GM19328 (cell line): ENCODE measurements around the gene MYO1F.
"Not testable (repeated sequence)": the region's sequence is repeated elsewhere in the genome, so short reads cannot be mapped to it uniquely, and the experiment has no call there.

Experiments
- ATAC-seq: cut with Tn5 transposase; IDR thresholded peaks from one replicate; pipeline ENCODE4 v1.9.1; 2021; ENCODE audit warnings: mild to moderate bottlenecking, moderate library complexity; ENCODE audit not compliant: unreplicated experiment

The MYO1F gene

DNA sequence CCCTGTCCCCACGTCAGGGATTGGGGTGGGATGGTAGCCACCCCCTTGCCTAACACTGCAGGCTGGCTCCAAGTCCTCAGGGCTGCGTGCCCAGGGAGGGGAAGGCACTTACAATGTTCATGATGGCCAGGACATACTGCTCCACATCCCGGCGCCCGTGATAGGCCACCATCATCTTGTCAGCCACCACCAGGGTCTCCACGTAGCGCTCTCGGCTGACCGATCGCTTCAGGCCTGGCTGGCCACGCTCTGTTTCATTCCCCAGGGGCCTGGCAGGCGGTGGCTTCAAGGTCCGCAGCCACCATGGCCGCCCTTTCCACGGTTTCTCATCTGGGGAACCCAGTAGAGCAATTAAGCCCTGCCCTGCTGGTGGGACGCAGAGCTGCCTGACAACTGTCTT, 23.6 kb upstream of the MYO1F start:
- no peak for ATAC-seq

DNA sequence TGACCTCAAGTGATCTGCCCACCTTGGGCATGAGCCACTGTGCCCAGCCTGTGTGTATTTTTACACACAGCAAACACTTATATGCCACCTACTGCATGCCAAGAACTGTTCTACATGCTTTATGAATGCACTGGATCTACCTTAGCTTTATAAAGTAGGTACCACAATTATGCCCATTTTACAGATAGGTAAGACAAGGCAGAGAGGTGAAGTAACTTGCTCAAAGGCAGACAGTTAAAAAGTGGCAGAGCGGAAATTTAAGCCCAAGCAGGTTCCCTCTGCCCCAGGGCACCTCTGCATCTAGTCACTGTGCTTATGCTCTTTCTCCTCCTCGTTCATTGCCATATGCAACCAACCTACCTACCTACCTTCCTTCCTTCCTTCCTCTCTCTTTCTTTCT, 22.8 kb upstream of the MYO1F start:
- ATAC-seq = no peak

DNA sequence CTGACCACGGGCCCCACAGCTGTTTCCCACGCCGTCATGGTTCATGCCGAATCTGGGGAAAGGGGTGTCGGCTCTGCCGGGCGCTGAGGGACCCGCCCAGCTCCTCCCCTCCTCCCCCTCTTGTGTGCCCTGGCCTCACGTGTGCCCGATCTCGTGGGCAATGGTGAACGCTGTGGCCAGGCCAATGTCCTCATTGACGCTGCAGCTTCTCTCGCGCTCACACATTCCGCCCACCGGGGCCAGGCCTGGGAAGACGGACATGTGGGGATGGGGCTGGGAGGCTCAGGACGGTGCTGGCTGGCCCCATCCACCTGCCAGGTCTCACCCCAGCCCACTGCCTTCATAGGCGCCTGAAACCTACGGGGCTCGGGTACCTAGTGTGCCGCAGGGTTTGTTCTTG, 18.9 kb upstream of the MYO1F start:
- no peak for ATAC-seq

DNA sequence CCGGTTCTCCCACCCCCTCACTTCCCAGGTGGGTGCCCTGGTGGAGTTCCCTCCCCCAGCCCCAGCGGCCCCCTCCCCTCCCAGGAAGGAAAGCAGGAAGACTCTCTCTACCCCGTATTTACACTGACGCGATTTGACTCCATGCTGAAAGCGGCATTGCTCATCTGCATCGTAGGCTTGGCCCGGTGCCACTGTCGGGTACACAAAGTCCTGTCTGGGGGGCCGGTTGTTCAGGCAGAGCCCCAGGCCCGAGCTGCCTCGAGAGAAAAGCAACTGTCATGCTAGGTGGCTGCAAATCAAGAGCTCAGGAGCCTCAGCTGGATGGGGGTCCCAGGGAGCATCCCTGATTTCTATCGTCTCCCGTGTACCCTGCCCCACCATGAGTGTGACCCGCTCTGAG, 18.4 kb upstream of the MYO1F start:
- ATAC-seq = no peak

DNA sequence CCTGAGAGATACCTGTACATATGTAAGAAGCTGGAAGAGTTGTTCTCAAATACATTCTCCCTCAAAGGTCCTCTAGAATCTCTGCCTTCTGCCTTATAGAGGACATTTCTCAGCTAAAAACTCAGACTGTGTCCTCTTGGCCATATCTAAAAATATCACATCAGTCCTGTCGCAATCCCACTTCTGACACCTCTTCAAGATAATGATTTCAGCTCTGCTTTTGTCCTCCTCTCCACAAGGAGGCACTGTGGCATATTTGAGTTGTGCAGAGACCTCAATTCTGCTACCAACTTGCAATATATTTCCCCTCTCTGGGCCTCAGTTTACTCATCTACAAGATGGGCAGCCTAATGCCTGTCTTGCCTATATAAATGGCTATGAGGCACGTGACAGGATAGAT, 16.7 kb upstream of the MYO1F start:
- ATAC-seq = no peak

DNA sequence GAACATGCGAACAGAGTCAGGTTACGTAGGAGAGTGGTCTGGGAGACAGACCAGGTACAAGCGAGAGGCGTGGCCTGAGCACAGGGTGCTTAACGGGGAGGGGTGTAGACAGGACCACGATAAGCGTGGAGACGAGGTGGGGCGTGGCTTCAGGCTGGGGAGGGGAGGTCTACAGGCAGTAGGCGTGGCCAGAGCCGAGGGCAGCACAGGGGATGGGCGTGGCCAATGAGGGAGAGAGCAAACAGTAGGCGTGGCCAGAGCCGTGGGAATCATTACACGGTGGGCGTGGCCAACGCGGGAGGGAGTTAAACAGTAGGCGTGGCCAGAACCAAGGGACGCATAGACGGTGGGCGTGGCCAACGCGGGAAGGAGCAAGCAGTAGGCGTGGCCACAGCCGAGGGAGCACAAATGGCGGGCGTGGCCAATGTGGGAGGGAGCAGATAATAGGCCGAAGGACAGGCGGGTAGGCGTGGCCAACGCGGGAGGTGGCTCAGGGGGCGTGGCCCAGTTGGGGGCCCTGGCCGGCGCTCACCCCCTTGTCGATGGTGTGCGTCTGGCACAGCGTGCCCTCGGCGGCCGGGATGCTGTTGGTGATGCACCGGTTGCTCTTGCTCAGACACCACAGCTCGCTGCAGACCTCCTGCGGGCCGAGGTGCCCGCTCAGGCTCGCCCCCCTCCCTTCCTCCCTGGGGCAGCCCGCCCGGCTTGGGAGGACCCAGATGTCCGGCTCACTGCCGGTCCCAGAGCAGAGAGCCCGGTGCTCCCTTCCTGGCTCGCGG, 15.2 kb upstream of the MYO1F start:
- no peak for ATAC-seq

DNA sequence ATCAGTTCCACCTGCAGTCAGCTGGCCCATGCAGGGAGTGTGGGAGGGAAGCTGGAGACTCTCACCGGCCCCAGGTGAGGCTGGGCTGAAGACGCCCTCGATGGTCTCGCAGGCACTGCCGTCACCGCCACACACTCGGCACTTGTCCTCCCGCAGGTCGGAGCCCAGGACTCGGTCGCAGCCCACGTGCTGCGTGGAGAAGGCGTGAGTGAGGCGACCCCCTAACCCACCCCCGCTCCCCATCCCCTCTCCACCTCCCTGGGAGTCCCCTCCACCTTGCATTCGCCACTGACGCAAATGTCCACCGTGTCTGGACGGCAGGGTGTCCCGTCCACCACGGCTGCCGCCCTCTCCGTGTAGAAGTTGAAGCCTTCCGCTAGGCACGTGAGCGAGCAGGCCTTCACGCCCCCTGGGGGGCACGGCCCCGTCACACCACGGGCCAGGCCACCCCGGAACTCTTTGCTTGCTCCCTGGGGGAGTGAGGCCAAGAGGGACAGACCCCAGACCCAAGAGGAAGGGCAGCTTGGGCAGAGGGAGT, 12.0 kb upstream of the MYO1F start:
- ATAC-seq = no peak

DNA sequence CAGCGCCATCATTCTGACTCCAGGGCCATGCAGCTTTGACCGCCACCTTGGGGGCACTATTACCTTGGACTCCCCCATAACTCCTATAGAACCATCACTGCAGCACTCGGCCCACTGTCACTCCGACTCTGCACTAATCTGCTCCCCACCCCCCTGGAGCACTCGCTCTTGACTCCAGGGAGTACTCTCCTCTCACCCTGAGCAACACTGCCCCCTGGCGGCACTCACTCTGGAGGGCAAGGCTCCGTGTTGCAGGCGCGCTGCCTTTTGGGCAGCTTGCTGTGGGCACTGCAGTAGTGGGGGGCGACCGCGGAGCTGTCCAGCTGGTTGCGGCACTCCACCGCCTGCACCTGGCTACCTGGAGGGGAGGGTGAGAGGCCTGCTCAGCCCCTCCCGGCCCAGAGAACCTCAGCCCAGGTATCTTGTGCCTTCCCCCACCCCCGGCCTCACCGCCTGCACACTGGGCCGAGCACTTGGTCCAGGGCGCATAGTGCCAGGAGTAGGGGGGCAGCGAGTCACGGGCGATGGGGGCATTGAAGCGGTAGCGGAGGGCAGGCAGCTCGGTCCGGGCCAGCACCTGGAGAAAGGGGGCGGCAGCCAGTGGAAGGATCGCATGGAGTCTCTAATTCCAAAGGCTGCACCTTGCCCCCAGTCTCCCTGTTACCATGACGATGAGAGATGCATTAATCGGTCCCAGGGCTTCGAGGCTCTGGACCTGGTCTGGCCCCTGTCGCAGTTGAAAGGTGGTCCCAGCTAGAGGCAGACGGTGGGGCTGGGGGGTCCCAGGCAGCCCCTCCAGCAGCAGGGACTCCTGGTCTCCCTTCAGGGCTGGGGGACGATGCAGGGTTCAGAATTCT, 8.9 kb upstream of the MYO1F start:
- no peak for ATAC-seq

DNA sequence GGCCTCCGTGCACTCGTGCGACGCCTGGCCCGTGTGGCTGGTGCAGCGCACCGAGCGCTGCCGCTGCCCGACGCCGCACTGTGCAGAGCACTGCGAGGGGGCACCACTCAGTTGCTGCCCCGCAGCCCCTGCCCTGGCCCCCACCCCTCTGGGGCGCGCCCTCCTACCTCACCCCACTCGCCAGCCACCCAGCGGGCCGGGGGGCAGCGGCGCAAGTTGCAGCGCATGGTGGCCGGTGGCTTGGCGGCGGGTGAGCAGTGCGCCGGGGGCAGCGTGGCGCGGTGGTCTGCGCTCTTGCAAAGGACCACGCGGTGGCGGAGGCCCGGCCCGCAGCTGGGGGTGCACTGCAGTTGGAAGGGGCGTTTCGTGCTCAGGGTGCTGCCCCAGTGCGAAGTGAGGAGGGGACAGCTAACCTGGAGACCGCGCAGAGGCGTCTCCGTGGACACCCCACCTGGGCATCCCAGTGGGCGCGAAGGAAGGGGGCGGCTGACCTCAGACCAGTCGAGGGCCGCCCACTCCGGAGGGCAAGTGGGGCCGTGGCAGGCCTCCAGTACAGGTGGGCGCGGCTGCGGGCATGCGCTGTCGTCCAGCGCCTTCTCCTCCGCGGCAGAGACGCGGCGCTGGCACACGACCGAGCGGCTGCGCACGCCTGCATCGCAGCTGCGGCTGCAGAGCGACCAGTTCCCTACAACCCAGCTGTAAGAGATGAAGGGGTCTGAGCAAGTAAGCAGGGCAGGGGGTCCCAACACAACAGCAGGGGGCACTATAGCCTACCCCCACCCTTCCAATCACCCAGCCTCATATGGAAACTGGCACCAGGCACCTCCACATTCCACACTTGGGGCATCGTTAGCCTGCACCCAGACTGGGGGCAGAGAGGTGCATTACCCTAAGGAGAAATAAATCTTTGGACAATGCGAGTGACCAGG, 8.0 kb upstream of the MYO1F start:
- no peak for ATAC-seq

DNA sequence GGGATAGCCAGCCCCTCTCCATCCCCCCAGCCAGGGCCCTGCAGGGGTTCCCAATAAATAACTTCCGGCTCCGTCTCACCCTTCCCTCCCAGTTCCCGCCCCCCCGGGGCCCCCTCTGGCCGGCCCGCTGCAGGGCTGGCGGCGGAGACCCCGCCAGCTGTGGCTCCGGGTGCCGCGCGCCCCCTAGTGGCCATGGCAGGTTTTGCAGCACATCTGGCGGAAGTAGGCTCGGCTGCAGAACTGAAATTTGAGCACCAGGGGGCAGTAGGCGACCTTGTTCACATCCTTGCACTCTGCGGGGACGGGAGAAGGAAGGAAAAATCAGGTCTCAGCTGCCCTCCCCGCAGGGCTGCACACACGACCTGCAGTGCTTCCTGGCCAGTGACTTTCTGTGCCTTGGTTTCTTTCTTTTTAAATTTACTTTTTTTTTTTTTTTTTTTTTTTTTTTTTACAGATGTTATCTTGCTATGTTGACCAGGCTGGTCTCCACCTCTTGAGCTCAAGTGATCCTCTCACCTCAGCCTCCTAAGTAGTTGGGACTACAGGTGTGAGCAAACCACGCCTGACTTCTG, 3.6 kb upstream of the MYO1F start:
- ATAC-seq = no peak

DNA sequence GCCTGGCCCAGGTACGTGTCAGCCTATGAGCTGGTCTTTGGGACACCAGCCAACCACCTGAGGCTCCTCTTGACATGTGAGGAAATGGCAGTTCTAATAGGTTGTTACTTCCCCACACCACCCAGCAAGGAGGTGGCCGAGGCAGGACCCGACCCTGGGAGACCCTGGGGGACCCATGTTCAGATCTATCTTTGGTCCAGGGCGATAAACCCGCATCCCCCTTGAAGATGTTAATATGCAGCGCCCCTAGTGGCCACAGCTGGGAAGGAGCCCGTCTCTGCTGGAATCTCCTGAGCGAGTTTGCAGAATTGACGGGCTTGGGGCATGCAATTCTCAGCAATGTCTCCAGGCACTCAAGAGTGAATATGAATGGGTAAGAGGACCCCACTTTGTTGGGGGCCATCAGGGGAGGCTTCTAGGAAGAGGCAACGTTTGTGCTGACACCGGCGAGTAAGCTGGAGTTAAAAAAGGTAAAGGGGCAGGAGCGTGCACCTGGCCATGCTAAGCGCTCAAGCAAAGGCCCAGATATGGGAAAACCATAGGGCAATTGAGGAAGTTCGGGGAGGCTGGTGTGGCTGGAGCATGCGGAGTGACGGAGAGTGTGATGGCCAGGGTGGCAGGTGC, 1.5 kb upstream of the MYO1F start:
- no peak for ATAC-seq

DNA sequence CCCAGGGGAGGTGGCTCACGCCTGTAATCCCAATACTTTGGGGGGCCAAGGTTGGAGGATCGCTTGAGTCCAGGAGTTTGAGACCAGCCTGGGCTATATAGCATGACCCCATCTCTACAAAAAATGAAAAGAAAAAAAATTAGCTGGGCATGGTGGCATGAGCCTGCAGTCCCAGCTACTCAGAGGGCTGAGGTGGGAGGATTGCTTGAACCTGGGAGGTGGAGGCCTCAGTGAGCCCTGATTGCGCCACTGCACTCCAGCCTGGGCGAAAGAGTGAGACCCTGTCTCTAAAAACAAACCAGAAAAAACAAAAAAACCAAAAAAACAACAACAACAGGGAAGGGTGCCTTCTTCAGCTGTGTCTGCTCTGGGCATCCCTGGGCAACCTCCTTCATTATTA, 499 bp upstream of the MYO1F start:
- ATAC-seq = no peak

DNA sequence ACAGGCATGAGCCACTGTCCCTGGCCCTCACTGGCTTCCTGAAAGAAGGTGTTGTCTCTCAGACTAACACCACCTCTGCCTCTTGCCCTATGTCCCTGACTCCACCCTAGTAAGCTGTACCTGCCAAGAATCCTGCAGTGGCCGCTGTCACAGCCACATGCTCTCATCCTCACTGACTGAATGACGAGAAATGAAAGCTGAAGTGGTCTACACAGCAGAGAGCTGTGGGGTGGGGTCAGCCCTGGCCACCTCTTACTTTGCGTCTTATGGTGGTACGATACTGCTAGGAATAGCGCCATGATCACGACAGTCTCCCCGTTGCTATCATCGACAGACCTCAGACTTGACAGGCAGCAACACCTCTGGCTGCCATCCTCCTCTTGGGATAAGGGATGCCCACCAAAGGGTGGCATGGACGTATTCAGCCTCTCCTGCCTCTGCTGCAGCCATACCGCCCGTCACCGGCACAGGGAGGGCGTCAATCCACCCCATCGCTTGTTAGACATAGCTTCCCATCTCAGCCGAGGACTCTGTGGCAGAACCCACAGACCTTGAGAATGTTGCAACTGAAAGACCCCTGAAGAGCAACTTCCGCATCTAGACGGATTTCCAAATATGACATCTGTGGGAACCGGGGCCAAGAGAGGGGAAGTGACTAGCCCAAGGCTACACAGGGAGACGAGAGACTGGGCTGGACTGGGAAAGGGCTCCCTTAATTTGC, 809 bp downstream of the MYO1F start:
- ATAC-seq = no peak

DNA sequence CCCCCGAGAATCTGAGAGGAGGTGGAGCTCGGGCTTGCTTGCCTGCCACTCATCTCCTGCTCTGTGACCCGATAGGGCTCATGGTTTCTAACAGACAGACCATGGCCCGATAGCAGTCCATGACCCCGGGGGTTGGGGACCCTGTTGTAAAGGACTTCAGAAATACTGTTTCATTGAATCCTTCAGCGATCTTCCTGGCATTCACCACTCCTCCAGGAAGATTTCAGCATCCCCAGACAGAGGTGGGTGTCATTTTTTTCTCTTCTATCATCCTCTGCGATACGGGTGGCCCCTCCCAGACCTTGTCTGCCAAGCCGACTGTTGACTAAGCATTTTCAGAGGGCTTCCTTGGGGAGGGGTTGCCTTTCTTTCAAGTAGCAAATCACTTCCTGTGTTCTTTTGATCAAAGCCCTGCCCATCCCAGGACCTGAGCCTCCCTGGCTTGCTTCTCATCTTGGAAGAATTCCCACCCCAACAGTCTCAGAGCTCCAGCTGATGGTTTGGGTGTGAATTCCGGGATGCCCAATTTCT, 1.7 kb downstream of the MYO1F start:
- no peak for ATAC-seq

DNA sequence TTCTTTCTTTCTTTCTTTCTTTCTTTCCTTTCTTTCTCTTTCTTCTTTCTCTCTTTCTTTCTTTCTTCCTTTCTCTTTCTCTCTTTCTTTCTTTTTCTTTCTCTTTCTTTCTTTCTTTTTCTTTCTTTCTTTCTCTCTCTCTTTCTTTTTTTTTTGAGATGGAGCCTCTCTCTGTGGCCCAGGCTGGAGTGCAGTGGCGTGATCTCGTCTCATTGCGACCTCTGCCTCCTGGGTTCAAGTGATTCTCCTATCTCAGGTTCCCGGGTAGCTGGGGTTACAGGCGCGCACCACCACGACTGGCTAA, 2.7 kb downstream of the MYO1F start:
- ATAC-seq = not testable (repeated sequence)

DNA sequence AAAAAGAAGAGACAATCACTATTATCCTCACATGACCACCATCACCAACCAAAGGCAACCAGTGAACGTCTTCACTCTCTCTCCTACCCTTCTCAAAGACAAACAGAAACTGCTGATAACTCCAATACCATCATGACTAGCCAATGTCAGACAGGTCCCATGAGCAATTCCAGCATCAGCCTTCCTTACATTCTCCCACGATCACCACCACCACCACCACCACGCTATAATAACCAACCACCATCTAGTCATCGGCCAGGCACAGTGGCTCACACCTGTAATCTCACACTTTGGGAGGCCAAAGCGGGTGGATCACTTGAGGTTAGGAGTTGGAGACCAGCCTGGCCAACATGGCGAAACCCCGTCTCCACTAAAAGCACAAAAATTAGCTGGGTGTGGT, 3.9 kb downstream of the MYO1F start:
- no peak for ATAC-seq

DNA sequence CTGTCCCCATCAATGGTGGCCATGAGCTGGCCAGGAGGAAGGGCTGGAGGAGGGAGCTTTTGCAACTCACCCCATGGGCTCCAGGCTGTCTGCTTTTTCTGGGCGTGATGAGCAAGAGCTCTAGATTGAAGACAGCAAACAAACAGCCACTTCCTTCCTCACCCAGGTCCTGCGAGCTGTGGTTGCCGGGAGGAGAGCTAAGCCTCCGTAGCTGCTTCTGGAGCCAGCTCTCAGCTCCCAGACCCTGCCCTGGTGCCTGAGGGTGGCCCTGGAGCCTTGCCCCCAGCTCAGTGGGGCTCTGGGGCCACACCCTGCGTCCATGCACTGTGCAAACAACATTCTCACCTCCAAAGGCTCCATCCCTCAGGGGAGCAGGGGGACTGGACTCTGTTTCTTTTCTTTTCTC, 6.2 kb downstream of the MYO1F start:
- ATAC-seq = no peak

DNA sequence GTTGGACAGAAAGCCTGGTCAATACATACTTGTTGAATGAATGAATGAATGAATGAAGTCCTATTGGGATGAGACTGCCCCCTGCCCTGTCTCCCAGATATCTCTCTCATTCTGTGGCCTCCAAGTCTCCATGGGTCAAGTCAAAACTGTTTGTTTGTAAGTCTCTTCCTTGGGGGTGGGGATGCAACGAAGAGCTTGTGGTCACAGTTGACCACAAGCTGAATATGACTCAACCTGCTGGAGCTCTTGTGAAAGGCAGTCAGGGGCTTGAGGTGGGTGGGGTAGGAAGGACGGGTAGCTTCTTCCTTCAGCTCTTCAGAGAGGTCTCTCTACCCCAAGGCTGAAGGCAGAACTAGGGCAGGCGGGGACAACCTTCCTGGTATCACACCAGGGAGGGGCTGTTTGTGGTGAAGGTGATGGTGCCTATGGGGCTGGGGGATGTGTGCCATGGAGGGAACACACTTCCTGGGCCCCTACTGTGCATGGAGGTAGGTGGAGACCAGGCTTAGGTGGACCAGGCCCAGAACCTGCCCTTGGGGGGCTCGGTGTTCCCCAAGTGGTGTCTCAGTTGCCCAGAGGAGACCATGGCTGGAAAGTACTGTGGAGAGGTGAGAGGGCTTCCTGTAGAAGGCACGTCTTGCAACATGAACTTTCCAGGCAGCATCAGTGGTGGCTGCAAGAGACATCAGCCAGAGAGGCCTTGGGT, 8.0 kb downstream of the MYO1F start:
- ATAC-seq = no peak
